Fibroblast of lung (primary cell): Measurements from ENCODE around the gene COL9A2.

Source experiments
- CTCF ChIP-seq, 2 donors: IDR thresholded peaks in 1 of 2; conservative IDR thresholded peaks in 1 of 2; 1 replicate in 1 of 2; 2 replicates in 1 of 2; pipeline ENCODE4 v1.5.1; 2011 to 2012; ENCODE audit warnings: low read length in 2 of 2, control low read depth in 1 of 2, inconsistent platforms in 1 of 2, low read depth in 1 of 2, mild to moderate bottlenecking in 1 of 2
- EZH2 ChIP-seq: IDR thresholded peaks from 2 replicates; pipeline ENCODE4 v1.5.1; 2012; ENCODE audit warnings: low read length, control low read depth, mild to moderate bottlenecking; ENCODE audit errors: missing control alignments

- no peak for TF ChIP-seq EZH2
- no peak for TF ChIP-seq CTCF (conservative IDR thresholded peaks at IDR 0.05 in 1 of 2, IDR thresholded peaks at IDR 0.05 in 1 of 2; ENCODE audit: low read depth in 1 of 2, low read length in 2 of 2)
These were observed 44.6 kb upstream of the COL9A2 start for GRCh38 chr1:40361637-40362036.
